ENCODE measurements around the gene DDX24. TPM values are rescaled to one million over a fixed set of nuclear protein-coding genes. Genes with fewer than 3 reads are reported as not detected.

DDX24 gene
- total and polyA plus RNA-seq, 2 of the 8 experiments (the other 6 are each of a cell fraction or from before 2014, with no cell fraction given), result 89.0 to 201 TPM

- Histone ChIP-seq H2AK5ac (ENCODE audit: low read depth, low read length) (no peak overlapping the region), H3K4me3 (ENCODE audit: extremely low read depth in 1 of 4, insufficient read depth in 2 of 4, low read depth in 3 of 4, low read length in 4 of 4) (no peak overlapping the region), H3K4ac (replicated peaks; ENCODE audit: insufficient read length, low read depth, low read length) (no peak overlapping the region), H3K56ac (replicated peaks; ENCODE audit: insufficient read length, low read depth, low read length) (no peak overlapping the region), H2BK20ac (ENCODE audit: low read length) (no peak overlapping the region), H4K5ac (ENCODE audit: insufficient read length, low read depth, low read length) (no peak overlapping the region), H3K4me2 (ENCODE audit: insufficient read depth in 1 of 2, low read depth in 2 of 2, low read length in 2 of 2) (no peak overlapping the region), H2BK12ac (ENCODE audit: low read depth, low read length) (no peak overlapping the region), H2BK5ac (ENCODE audit: low read depth, low read length) (no peak overlapping the region), H3K27me3 (replicated peaks in 1 of 4; ENCODE audit: control insufficient read depth in 3 of 4, extremely low read depth in 1 of 4, insufficient read depth in 3 of 4, low read length in 3 of 4) (no peaks in the 10 kb centered on the region; a peak in 1 of 7 replicates), H3K14ac (ENCODE audit: insufficient read length) (no peak overlapping the region), H3K9ac (replicated peaks in 1 of 4; ENCODE audit: extremely low read depth in 1 of 4, low read depth in 3 of 4, low read length in 3 of 4) (no peak overlapping the region), H2AFZ (ENCODE audit: low read length) (0 out of 2 replicates have a peak overlapping the region, but pooled peaks have one; percentile 48), H4K8ac (ENCODE audit: extremely low read depth, insufficient read depth, low read length) (no peak overlapping the region), H3K79me2 (ENCODE audit: control insufficient read depth in 1 of 2, insufficient read depth in 2 of 2, low read length in 2 of 2) (no peaks in the 10 kb centered on the region), H2BK15ac (ENCODE audit: low read length) (no peak overlapping the region), H3K9me3 (ENCODE audit: insufficient read depth in 2 of 2, low read depth in 1 of 2, low read length in 1 of 2) (no peaks in the 10 kb centered on the region), H3K36me3 (ENCODE audit: control insufficient read depth in 2 of 4, insufficient read depth in 4 of 4, low read length in 3 of 4) (no peaks in the 10 kb centered on the region; a peak in 1 of 8 replicates), H3K18ac (ENCODE audit: extremely low read depth, low read length) (no peak overlapping the region), H4K91ac (replicated peaks; ENCODE audit: insufficient read length, low read length) (no peak overlapping the region), H4K20me1 (replicated peaks in 1 of 2; ENCODE audit: control insufficient read depth in 1 of 2, insufficient read depth in 2 of 2, low read length in 2 of 2) (no peaks in the 10 kb centered on the region), H3K4me1 (replicated peaks in 1 of 4; ENCODE audit: control insufficient read depth in 3 of 4, insufficient read depth in 4 of 4, low read length in 3 of 4) (peaks cover 0 to 18% (median 10%) of the 10 kb centered on the region in 4 experiments; a peak in 4 of 7 replicates), H3K79me1 (ENCODE audit: low read depth, low read length) (no peaks in the 10 kb centered on the region), H3K23ac (ENCODE audit: insufficient read length) (no peak overlapping the region), H3K27ac (ENCODE audit: low read depth, low read length) (no peak overlapping the region), H2BK120ac (replicated peaks; ENCODE audit: low read depth, low read length) (no peak overlapping the region), H3K23me2 (ENCODE audit: low read depth, low read length) (no peaks in the 10 kb centered on the region; the same call in 1 of the 2 replicates)
- DNase-seq (ENCODE audit: low read depth in 1 of 2, low spot score in 2 of 2), result no peak
- no peak for FAIRE-seq
- WGBS, 2 experiments (ENCODE audit: extremely low coverage in 1 of 2, insufficient coverage in 1 of 2, insufficient read length in 1 of 2, insufficient replicate concordance in 2 of 2, low coverage in 1 of 2, low lambda C conversion rate in 2 of 2, missing lambda C conversion rate in 1 of 2), result 77% methylated on average over 2 of the region's 2 CpGs; no CpG with 5 or more reads in 1 of the 2 experiments
- ChIA-PET POLR2A (ENCODE audit: partially characterized antibody) (interaction anchor here (1.4 kb wide), 1 partner anchor 10 kb away, joined by 5 read pairs; no protein-coding TSS in a partner anchor), CTCF (ENCODE audit: partially characterized antibody) (interaction anchor here (0.6 to 9.7 kb wide), 11 partner anchors 9 to 1458 kb away, joined by 3 to 65 read pairs (median 4); no protein-coding TSS in a partner anchor)
- TF ChIP-seq CREB1 (IDR thresholded peaks at IDR 0.05), result no peak
- TF ChIP-seq CBX5 (IDR thresholded peaks at IDR 0.05; ENCODE audit: low read depth, low read length), result no peak
- TF ChIP-seq MAX (IDR thresholded peaks at IDR 0.05), result no peak
- TF ChIP-seq NRF1 (IDR thresholded peaks at IDR 0.05; ENCODE audit: low read depth, low read length), result no peak
- no peak for TF ChIP-seq EP300 (IDR thresholded peaks at IDR 0.05; ENCODE audit: borderline replicate concordance in 1 of 2, low read depth in 2 of 2, low read length in 2 of 2)
- no peak for TF ChIP-seq EZH2 (IDR thresholded peaks at IDR 0.05; ENCODE audit: low read depth, low read length, severe bottlenecking)
- no peak for TF ChIP-seq JUND (IDR thresholded peaks at IDR 0.05; ENCODE audit: low read length)
- TF ChIP-seq BRCA1 (IDR thresholded peaks at IDR 0.05; ENCODE audit: low read depth, low read length), result no peak
Observed at GRCh38 chr14:94021001-94021400, 60.0 kb downstream of the DDX24 start.
